HepG2 (cell line): ENCODE results near the gene C19orf38. TPM values are rescaled to one million over a fixed set of nuclear protein-coding genes. Genes with fewer than 3 reads are reported as not detected.
"Not testable (repeated sequence)": the region's sequence is repeated elsewhere in the genome, so short reads cannot be mapped to it uniquely, and the experiment has no call there.

ENCODE experiments used
- ATAC-seq: fragments of 200-7000 bp; cut with Tn5 transposase; 3 replicates; pipeline ENCODE4 v1.9.1; 2020; ENCODE audit warnings: mild to moderate bottlenecking, moderate library complexity
- BruUV-seq: library from RNA; stranded (reverse); fragments of 400-500 nt; replicated peaks from 2 replicates; lab custom pipeline; 2021; lab: Mats Ljungman, UMichigan
- CTCF ChIA-PET: fragments of 300-600 bp; formaldehyde crosslinking; extraction: SDS; loops from one replicate; lab custom pipeline; 2021; ENCODE audit warnings: low total read pairs, inconsistent platforms, low intra/inter-chr PET ratio; lab: Yijun Ruan, JAX
- POLR2A ChIA-PET: fragments of 350-600 bp; sonication (Branson Sonifier 250); formaldehyde crosslinking; loops from one replicate; lab custom pipeline; 2020; ENCODE audit warnings: antibody characterized with exemption, inconsistent platforms; lab: Yijun Ruan, JAX
- DNase-seq: peaks from one replicate; pipeline ENCODE4 v3.0.0-alpha.2; 2015; ENCODE audit warnings: low spot score
- FAIRE-seq: peaks from 3 replicates; lab custom pipeline; 2011; peaks lifted over from hg19 to GRCh38; lab: Jason Lieb, UNC
- H2AFZ ChIP-seq: one replicate; pipeline ENCODE4 v1.6.1; 2011; ENCODE audit warnings: low read length, inconsistent platforms
- H3K27ac ChIP-seq: fragments of 300-600 bp; 3 replicates; pipeline ENCODE4 v1.8.0; 2011; ENCODE audit warnings: mixed run types, mild to moderate bottlenecking, mixed read lengths, low read length, inconsistent platforms; ENCODE audit not compliant: insufficient read depth; ENCODE audit errors: extremely low read length
- H3K27me3 ChIP-seq, 2 experiments: fragments of 200-600 bp in 1 of 2; 2 replicates in 1 of 2; 3 replicates in 1 of 2; pipeline versions ENCODE4 v1.6.0 to v1.8.0; 2011; ENCODE audit warnings: low read length in 2 of 2, mild to moderate bottlenecking in 2 of 2, moderate library complexity in 2 of 2, inconsistent platforms in 1 of 2; ENCODE audit not compliant: insufficient read depth in 2 of 2, control insufficient read depth in 1 of 2
- H3K36me3 ChIP-seq, 2 experiments: fragments of 200-600 bp in 1 of 2; replicated peaks in 1 of 2; 2 replicates in 1 of 2; 3 replicates in 1 of 2; pipeline versions ENCODE4 v1.5.1 to v1.8.0; 2011; ENCODE audit warnings: low read length in 2 of 2, inconsistent platforms in 1 of 2; ENCODE audit not compliant: insufficient read depth in 2 of 2, control insufficient read depth in 1 of 2
- H3K4me1 ChIP-seq: 2 replicates; pipeline ENCODE4 v1.5.1; 2012; ENCODE audit warnings: low read length, inconsistent platforms; ENCODE audit not compliant: insufficient read depth
- H3K4me2 ChIP-seq: 2 replicates; pipeline ENCODE4 v1.6.0; 2011; ENCODE audit warnings: low read depth, low read length, inconsistent platforms
- H3K4me3 ChIP-seq, 3 experiments: fragments of 200-600 bp in 1 of 3; sonication (generic), shearing (Covaris generic) in 1 of 3; replicated peaks in 1 of 3; 2 replicates each; pipeline ENCODE4 v1.5.1; 2011 to 2016; ENCODE audit warnings: low read length in 3 of 3, inconsistent platforms in 2 of 3, low read depth in 2 of 3, mild to moderate bottlenecking in 2 of 3, control low read depth in 1 of 3, mixed read lengths in 1 of 3; ENCODE audit not compliant: insufficient read depth in 1 of 3
- H3K79me2 ChIP-seq: one replicate; pipeline ENCODE4 v1.6.1; 2011; ENCODE audit warnings: low read length, inconsistent platforms; ENCODE audit not compliant: insufficient read depth
- H3K9ac ChIP-seq: 2 replicates; pipeline ENCODE4 v1.6.0; 2011; ENCODE audit warnings: mild to moderate bottlenecking, low read depth, low read length, inconsistent platforms; ENCODE audit not compliant: insufficient read depth
- H3K9me3 ChIP-seq: 2 replicates; pipeline ENCODE4 v1.5.1; 2012; ENCODE audit warnings: mild to moderate bottlenecking, low read length
- H4K20me1 ChIP-seq: 2 replicates; pipeline ENCODE4 v1.6.0; 2011; ENCODE audit warnings: inconsistent platforms, mild to moderate bottlenecking, low read length, moderate library complexity; ENCODE audit not compliant: insufficient read depth
- SNAPC4 ChIP-seq: sonication (generic); formaldehyde crosslinking; IDR thresholded peaks from 2 replicates; pipeline ENCODE4 v1.4.0; 2020; ENCODE audit warnings: mild to moderate bottlenecking, missing genetic modification reagents
- ZNF121 ChIP-seq: sonication (generic); formaldehyde crosslinking; IDR thresholded peaks from 2 replicates; pipeline ENCODE4 v1.5.0; 2020; ENCODE audit warnings: mild to moderate bottlenecking, missing genetic modification reagents
- ZNF776 ChIP-seq: sonication (generic); formaldehyde crosslinking; IDR thresholded peaks from 2 replicates; pipeline ENCODE4 v1.4.0; 2020; ENCODE audit warnings: mild to moderate bottlenecking, missing genetic modification reagents
- WGBS: methylation state at CpG from one replicate; pipeline ENCODE4 v1.1.6; 2017; ENCODE audit warnings: low lambda C conversion rate; 5-methylcytosine and 5-hydroxymethylcytosine counted together
- in situ Hi-C: cut with HindIII; loops from 2 replicates; pipeline ENCODE4 v1.10.0; 2017; ENCODE audit warnings: low pct_unique_long_range_greater_than_20kb; ENCODE audit not compliant: extremely low pct_ligation_motif_present
- intact Hi-C: fragments of 100-400 bp; cut with micrococcal nuclease; formaldehyde crosslinking; loops from one replicate; pipeline ENCODE4 v1.10.0; 2022; ENCODE audit not compliant: unreplicated experiment
- polyA plus RNA-seq, 8 experiments: library from polyadenylated mRNA; depleted of rRNA in 3 of 8; stranded (reverse) in 7 of 8; unstranded in 1 of 8; fragments of >200 nt; fragmentation: Illumina TruSeq in 4 of 8; extraction: Trizol in 4 of 8; gene quantifications; 2 replicates each; pipeline versions ENCODE4 v1.2.1 to v1.2.3, GENCODE V29; 2011 to 2016; ENCODE audit warnings: low read depth in 4 of 8, missing spikeins in 1 of 8, mixed read lengths in 1 of 8; ENCODE audit not compliant: insufficient read depth in 1 of 8
- total RNA-seq, 5 experiments: library from RNA; depleted of rRNA; stranded (reverse); fragments of >200 nt; fragmentation: Illumina TruSeq; extraction: Trizol; gene quantifications; 2 replicates each; pipeline ENCODE4 v1.2.3, GENCODE V29; 2016; ENCODE audit warnings: low read depth in 1 of 5

C19orf38 gene
- total and polyA plus RNA-seq, 2 of the 13 experiments (the other 11 are each of a cell fraction or from before 2014, with no cell fraction given) = 0.11 TPM; not detected in 1

DNA sequence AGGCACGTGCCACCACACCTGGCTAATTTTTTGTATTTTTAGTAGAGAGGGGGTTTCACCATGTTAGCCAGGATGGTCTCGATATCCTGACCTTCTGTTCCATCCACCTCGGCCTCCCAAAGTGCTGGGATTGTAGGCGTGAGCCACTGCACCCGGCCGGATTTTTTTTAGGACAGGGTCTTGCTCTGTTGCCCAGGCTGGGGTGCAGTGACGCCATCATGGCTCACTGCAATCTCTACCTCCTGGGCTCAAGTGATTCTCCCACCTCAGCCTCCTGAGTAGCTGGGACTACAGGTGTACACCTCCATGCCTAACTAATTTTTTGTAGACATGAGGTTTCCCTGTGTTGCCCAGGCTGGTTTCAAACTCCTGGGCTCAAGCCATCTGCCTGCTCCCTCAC, 10.6 kb upstream of the C19orf38 start:
- TF ChIP-seq ZNF121 = 0 out of 2 replicates have a peak, but pooled peaks have one; percentile 15
- H3K4me2 ChIP-seq, H4K20me1 ChIP-seq, H3K9me3 ChIP-seq, H3K9ac ChIP-seq, BruUV-seq, H3K27ac ChIP-seq, H2AFZ ChIP-seq, H3K4me3 ChIP-seq, FAIRE-seq, H3K36me3 ChIP-seq, H3K79me2 ChIP-seq, in situ Hi-C loops, ATAC-seq, DNase-seq, H3K27me3 ChIP-seq: not testable (repeated sequence)
- ChIA-PET POLR2A (interaction anchor here (2.5 kb wide), 1 partner anchor 16 kb away, joined by 30 read pairs; no protein-coding TSS in a partner anchor), CTCF (interaction anchor here (1.7 kb wide), 1 partner anchor 27 kb away, joined by 3 read pairs; no protein-coding TSS in a partner anchor)
- peaks cover 57% of the 10 kb centered on the region for H3K4me1 ChIP-seq
- WGBS = 96% methylated on average over 7 of the region's 7 CpGs
- intact Hi-C loops = loop anchor here (10.0 kb wide), 1 partner anchor 123 kb away; the partner anchor contains the start of gene DNM2

DNA sequence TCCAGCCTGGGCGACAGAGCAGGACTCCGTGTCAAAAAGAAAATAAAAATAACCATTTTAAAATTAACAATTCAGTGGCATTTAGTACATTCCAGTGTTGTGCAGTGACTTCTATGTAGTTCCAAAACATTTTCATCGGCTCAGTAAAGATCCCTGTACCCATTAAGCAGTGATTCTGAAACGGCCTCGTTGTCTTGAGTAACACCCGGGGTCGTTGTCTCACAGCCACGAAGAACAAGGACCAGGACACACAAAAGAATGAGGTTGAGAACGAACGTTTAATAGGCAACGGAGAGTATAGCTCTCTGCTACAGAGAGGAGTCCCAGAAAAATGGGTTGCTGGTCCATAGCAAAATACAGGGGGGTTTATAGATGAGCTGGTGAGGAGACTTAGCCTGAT, 9.8 kb upstream of the C19orf38 start:
- no peak overlapping the region for H2AFZ ChIP-seq
- DNase-seq = no peak

More for the DNA sequence above, 9.8 kb upstream of the C19orf38 start:
- no TSS peak for BruUV-seq
- H4K20me1 ChIP-seq = no peaks in the 10 kb centered on the region
- 69% methylated on average over 11 of the region's 11 CpGs for WGBS
- no peaks in the 10 kb centered on the region for H3K36me3 ChIP-seq
- intact Hi-C loops = loop anchor here (10.0 kb wide), 1 partner anchor 124 kb away; the partner anchor contains the start of gene DNM2
- no peak overlapping the region for H3K4me3 ChIP-seq
- CTCF ChIA-PET = no interaction called here
- ATAC-seq (no peak), FAIRE-seq (no peak)
- in situ Hi-C loops = no loop called here
- H3K9me3 ChIP-seq = no peaks in the 10 kb centered on the region
- no peaks in the 10 kb centered on the region for H3K27me3 ChIP-seq
- no peak overlapping the region for H3K4me2 ChIP-seq
- TF ChIP-seq SNAPC4 (CRISPR knock-in tag) (0 out of 2 replicates have a peak, but pooled peaks have one; percentile 49), ZNF776 (CRISPR knock-in tag) (no peak)
- POLR2A ChIA-PET = no interaction called here
- H3K4me1 ChIP-seq = peaks cover 64% of the 10 kb centered on the region
- no peaks in the 10 kb centered on the region for H3K79me2 ChIP-seq
- no peak overlapping the region for H3K9ac ChIP-seq
- no peak overlapping the region for H3K27ac ChIP-seq
